RWPE2 (cell line): ENCODE measurements around the gene RNF20.

Source experiments
- ATAC-seq: fragments of 200-7000 bp; cut with Tn5 transposase; 3 replicates; pipeline ENCODE4 v1.9.1; 2021; ENCODE audit warnings: low read depth
- DNase-seq: peaks from one replicate; pipeline ENCODE4 v3.0.0-alpha.2; 2020; ENCODE audit warnings: low spot score
- H3K27ac ChIP-seq: fragments of 450-650 bp; 2 replicates; pipeline ENCODE4 v1.5.1; 2017; ENCODE audit warnings: mild to moderate bottlenecking; ENCODE audit not compliant: poor library complexity, severe bottlenecking
- H3K27me3 ChIP-seq: fragments of 250-450 bp; sonication (Bioruptor Pico); 2 replicates; pipeline ENCODE4 v1.5.1; 2021; ENCODE audit warnings: mild to moderate bottlenecking, moderate library complexity; ENCODE audit not compliant: insufficient read depth, poor library complexity, severe bottlenecking
- H3K36me3 ChIP-seq: fragments of 250-450 bp; sonication (Bioruptor Pico); 2 replicates; pipeline ENCODE4 v1.5.1; 2020; ENCODE audit warnings: low read depth, mild to moderate bottlenecking, moderate library complexity
- H3K4me1 ChIP-seq: fragments of 250-450 bp; sonication (Bioruptor Pico); 2 replicates; pipeline ENCODE4 v1.5.1; 2021; ENCODE audit warnings: mild to moderate bottlenecking, moderate library complexity; ENCODE audit not compliant: insufficient read depth, poor library complexity, severe bottlenecking
- H3K4me3 ChIP-seq: fragments of 250-450 bp; sonication (Bioruptor Pico); 2 replicates; pipeline ENCODE4 v1.5.1; 2021; ENCODE audit warnings: mild to moderate bottlenecking, moderate library complexity; ENCODE audit not compliant: severe bottlenecking
- H3K9me3 ChIP-seq: fragments of 250-450 bp; sonication (Bioruptor Pico); 2 replicates; pipeline ENCODE4 v1.5.1; 2021; ENCODE audit warnings: mild to moderate bottlenecking, moderate library complexity; ENCODE audit not compliant: severe bottlenecking
- CTCF ChIP-seq: fragments of 450-650 bp; IDR thresholded peaks from one replicate; pipeline ENCODE4 v1.5.1; 2017; ENCODE audit warnings: mild to moderate bottlenecking, moderate library complexity; ENCODE audit not compliant: poor library complexity, severe bottlenecking

Gene RNF20

GRCh38 chr9:101591787-101592446 lies 58.3 kb downstream of the RNF20 start:
- DNase-seq, result no peak
- ATAC-seq, result no peak

GRCh38 chr9:101592788-101593187 lies 59.1 kb downstream of the RNF20 start:
- Histone ChIP-seq H3K9me3 (no peaks in the 10 kb centered on the region), H3K4me1 (peaks cover 5% of the 10 kb centered on the region), H3K36me3 (no peaks in the 10 kb centered on the region), H3K27ac (no peak overlapping the region), H3K27me3 (no peaks in the 10 kb centered on the region), H3K4me3 (no peak overlapping the region)
- no peak for ATAC-seq
- DNase-seq, result no peak
- TF ChIP-seq CTCF, result no peak

More at GRCh38 chr9:101591787-101592446, 58.3 kb downstream of the RNF20 start:
- Histone ChIP-seq H3K27me3 (no peaks in the 10 kb centered on the region), H3K36me3 (no peaks in the 10 kb centered on the region), H3K4me3 (no peak overlapping the region), H3K4me1 (peaks cover 5% of the 10 kb centered on the region), H3K9me3 (no peaks in the 10 kb centered on the region), H3K27ac (no peak overlapping the region)
- TF ChIP-seq CTCF, result no peak

GRCh38 chr9:101593345-101593744 lies 59.7 kb downstream of the RNF20 start:
- peaks cover 5% of the 10 kb centered on the region for H3K4me1 ChIP-seq
- H3K9me3 ChIP-seq, result no peaks in the 10 kb centered on the region
- H3K36me3 ChIP-seq, result no peaks in the 10 kb centered on the region
- H3K27ac ChIP-seq, result no peak overlapping the region
- ATAC-seq, result no peak
- no peaks in the 10 kb centered on the region for H3K27me3 ChIP-seq
- no peak overlapping the region for H3K4me3 ChIP-seq
- no peak for DNase-seq
- no peak for TF ChIP-seq CTCF

- no peak for DNase-seq
- peaks cover 2% of the 10 kb centered on the region for H3K4me1 ChIP-seq
- H3K9me3 ChIP-seq, result no peaks in the 10 kb centered on the region
- no peak for TF ChIP-seq CTCF
- ATAC-seq, result no peak
- H3K4me3 ChIP-seq, result no peak within 1 kb of the TSS
- H3K36me3 ChIP-seq, result no peaks in the 10 kb centered on the region
- no peak within 1 kb of the TSS for H3K27ac ChIP-seq
- no peaks in the 10 kb centered on the region for H3K27me3 ChIP-seq
These were observed 61.1 kb downstream of the RNF20 start, which contains the start of gene PPP3R2 for GRCh38 chr9:101594796-101595195. Gene PPP3R2 (minus strand): TSS chr9:101594969. CDS start chr9:101594921, 48 bp downstream.

GRCh38 chr9:101601904-101602765 lies 68.5 kb downstream of the RNF20 start:
- H3K4me3 ChIP-seq, result no peak overlapping the region
- H3K27me3 ChIP-seq, result peaks cover 6% of the 10 kb centered on the region
- no peak overlapping the region for H3K27ac ChIP-seq
- H3K9me3 ChIP-seq, result no peaks in the 10 kb centered on the region
- H3K36me3 ChIP-seq, result no peaks in the 10 kb centered on the region
- DNase-seq (no peak), ATAC-seq (peak; percentile 58)
- H3K4me1 ChIP-seq, result no peaks in the 10 kb centered on the region
- peak; percentile 79 for TF ChIP-seq CTCF
